SK-N-MC (cell line): ENCODE measurements around the gene TMEFF1.

Experiments
- EZH2 ChIP-seq: fragments of 200-600 bp; sonication (generic); IDR thresholded peaks from one replicate; pipeline ENCODE4 v1.6.1; 2017; ENCODE audit warnings: antibody characterized with exemption
- POLR2AphosphoS5 ChIP-seq: IDR thresholded peaks from 2 replicates; pipeline ENCODE4 v1.6.1; 2012; ENCODE audit warnings: mild to moderate bottlenecking, low read depth, low read length, borderline replicate concordance

- TF ChIP-seq EZH2: no peak
- TF ChIP-seq POLR2AphosphoS5: no peak
Observed at GRCh38 chr9:100459963-100460362, 13.0 kb upstream of the TMEFF1 start.
